SK-N-SH (cell line): ENCODE results near the gene PDXP. TPM values are rescaled to one million over a fixed set of nuclear protein-coding genes. Genes with fewer than 3 reads are reported as not detected.
A peak's percentile ranks its signal among the peaks of the same experiment; 100 is the strongest.

ENCODE experiments used
- CTCF ChIA-PET: fragments of 300-600, 350-600 bp; formaldehyde crosslinking; extraction: SDS; loops from one replicate; lab custom pipeline; 2021; lab: Yijun Ruan, JAX
- POLR2A ChIA-PET: fragments of 350-600 bp; sonication (Branson Sonifier 250); formaldehyde crosslinking; extraction: SDS; loops from one replicate; lab custom pipeline; 2020; ENCODE audit warnings: antibody characterized with exemption, inconsistent platforms; lab: Yijun Ruan, JAX
- DNase-seq: peaks from one replicate; pipeline ENCODE4 v3.0.0; 2012
- H2AFZ ChIP-seq: fragments of 200-600 bp; sonication (generic); 2 replicates; pipeline ENCODE4 v1.8.1; 2016; ENCODE audit warnings: antibody characterized with exemption, mild to moderate bottlenecking, low read depth
- H3F3A ChIP-seq: fragments of 200-600 bp; sonication (generic); replicated peaks from 2 replicates; pipeline ENCODE3; 2016; ENCODE audit warnings: antibody characterized with exemption, mild to moderate bottlenecking; ENCODE audit not compliant: insufficient read depth
- H3K27ac ChIP-seq, 2 experiments: fragments of 200-500 bp in 1 of 2; fragments of 200-600 bp in 1 of 2; sonication (Bioruptor generic) in 1 of 2; sonication (generic), shearing (Covaris generic) in 1 of 2; 2 replicates each; pipeline versions ENCODE4 v1.5.1 to v1.6.1; 2014 to 2016; ENCODE audit warnings: low read depth in 2 of 2, inconsistent platforms in 1 of 2, low read length in 1 of 2, mild to moderate bottlenecking in 1 of 2, mixed read lengths in 1 of 2
- H3K27me3 ChIP-seq: fragments of 200-600 bp; sonication (generic), shearing (Covaris generic); 2 replicates; pipeline ENCODE4 v1.6.1; 2016; ENCODE audit warnings: mixed run types; ENCODE audit not compliant: insufficient read depth
- H3K36me3 ChIP-seq, 2 experiments: fragments of 200-500 bp in 1 of 2; fragments of 200-600 bp in 1 of 2; sonication (Bioruptor generic) in 1 of 2; sonication (generic) in 1 of 2; replicated peaks in 1 of 2; 2 replicates each; pipeline versions ENCODE3 to v1.5.1; 2014 to 2016; ENCODE audit warnings: low read length in 1 of 2, mild to moderate bottlenecking in 1 of 2; ENCODE audit not compliant: insufficient read depth in 2 of 2, control insufficient read depth in 1 of 2
- H3K4me1 ChIP-seq, 2 experiments: fragments of 200-500 bp in 1 of 2; fragments of 200-600 bp in 1 of 2; sonication (Bioruptor generic) in 1 of 2; sonication (generic), shearing (Covaris generic) in 1 of 2; 2 replicates each; pipeline versions ENCODE4 v1.5.1 to v1.6.1; 2014 to 2016; ENCODE audit warnings: low read depth in 1 of 2, low read length in 1 of 2, mixed run types in 1 of 2; ENCODE audit not compliant: insufficient read depth in 2 of 2, control insufficient read depth in 1 of 2
- H3K4me2 ChIP-seq: fragments of 200-600 bp; sonication (generic), shearing (Covaris generic); 2 replicates; pipeline ENCODE4 v1.6.1; 2017; ENCODE audit warnings: mixed run types
- H3K4me3 ChIP-seq, 2 experiments: fragments of 200-500 bp in 1 of 2; fragments of 200-600 bp in 1 of 2; sonication (Bioruptor generic) in 1 of 2; sonication (generic), shearing (Covaris generic) in 1 of 2; 2 replicates each; pipeline versions ENCODE4 v1.5.1 to v1.8.1; 2014 to 2016; ENCODE audit warnings: low read depth in 2 of 2, inconsistent platforms in 1 of 2, low read length in 1 of 2, mild to moderate bottlenecking in 1 of 2, mixed read lengths in 1 of 2, moderate library complexity in 1 of 2
- H3K79me2 ChIP-seq: fragments of 200-600 bp; sonication (generic); 2 replicates; pipeline ENCODE4 v1.8.1; 2017; ENCODE audit warnings: mild to moderate bottlenecking; ENCODE audit not compliant: insufficient read depth
- H3K9ac ChIP-seq: fragments of 200-600 bp; sonication (generic); 2 replicates; pipeline ENCODE4 v1.6.1; 2017; ENCODE audit warnings: mixed run types
- H3K9me2 ChIP-seq: fragments of 200-600 bp; sonication (generic); 2 replicates; pipeline ENCODE4 v1.6.1; 2017; ENCODE audit warnings: mixed run types
- H3K9me3 ChIP-seq: fragments of 200-600 bp; sonication (generic); 2 replicates; pipeline ENCODE4 v1.6.1; 2017; ENCODE audit warnings: mixed run types, mild to moderate bottlenecking, moderate library complexity
- H4K20me1 ChIP-seq: fragments of 200-600 bp; sonication (generic); 2 replicates; pipeline ENCODE4 v1.6.1; 2017; ENCODE audit warnings: mild to moderate bottlenecking, mixed run types; ENCODE audit not compliant: insufficient read depth
- EZH2phosphoT487 ChIP-seq: fragments of 200-600 bp; sonication (generic); IDR thresholded peaks from 2 replicates; pipeline ENCODE4 v1.6.1; 2017; ENCODE audit warnings: low read depth, mixed run types, mild to moderate bottlenecking, antibody characterized with exemption, moderate library complexity, borderline replicate concordance
- FOSL2 ChIP-seq: IDR thresholded peaks from 2 replicates; pipeline ENCODE4 v1.4.0; 2012; ENCODE audit warnings: low read depth, mild to moderate bottlenecking, moderate library complexity, borderline replicate concordance
- FOXJ3 ChIP-seq: sonication (generic); formaldehyde crosslinking; IDR thresholded peaks from 2 replicates; pipeline ENCODE4 v1.5.1; 2020; ENCODE audit warnings: mild to moderate bottlenecking, missing genetic modification reagents
- GATA2 ChIP-seq: sonication (generic); formaldehyde crosslinking; IDR thresholded peaks from 2 replicates; pipeline ENCODE4 v1.5.0; 2020; ENCODE audit warnings: mild to moderate bottlenecking, missing genetic modification reagents
- PBX3 ChIP-seq: IDR thresholded peaks from 2 replicates; pipeline ENCODE4; 2012
- RCOR1 ChIP-seq: fragments of 150-350 bp; IDR thresholded peaks from 2 replicates; pipeline ENCODE4 v1.6.1; 2017; ENCODE audit warnings: antibody characterized with exemption, low read length
- REST ChIP-seq: IDR thresholded peaks from 2 replicates; pipeline ENCODE4 v1.6.1; 2012; ENCODE audit warnings: mild to moderate bottlenecking, low read depth, low read length, moderate library complexity
- RFX5 ChIP-seq: IDR thresholded peaks from 2 replicates; pipeline ENCODE4 v1.6.1; 2012; ENCODE audit warnings: mild to moderate bottlenecking, improper control_type of control experiment, low read length
- TAF1 ChIP-seq: IDR thresholded peaks from 2 replicates; pipeline ENCODE4 v1.6.1; 2012; ENCODE audit warnings: low read depth, mild to moderate bottlenecking, low read length, moderate library complexity, borderline replicate concordance
- TCF12 ChIP-seq: IDR thresholded peaks from 2 replicates; pipeline ENCODE4 v1.4.0; 2012
- USF2 ChIP-seq: fragments of 150-350 bp; IDR thresholded peaks from 2 replicates; pipeline ENCODE4 v1.6.1; 2017; ENCODE audit warnings: antibody characterized with exemption, low read length, low read depth, borderline replicate concordance
- WGBS: methylation state at CpG from one replicate; pipeline ENCODE4 v1.1.6; 2017; ENCODE audit warnings: low lambda C conversion rate; 5-methylcytosine and 5-hydroxymethylcytosine counted together
- polyA plus RNA-seq, 3 experiments: library from polyadenylated mRNA; depleted of rRNA; stranded (reverse); fragments of >200 nt; gene quantifications; 2 replicates each; pipeline ENCODE4 v1.2.3, GENCODE V29; 2012
- TF ChIP-seq, protein P1 (sequence below): fragments of 200-600 bp; sonication (generic); IDR thresholded peaks from 2 replicates; pipeline ENCODE4 v1.6.1; 2017; ENCODE audit warnings: antibody characterized with exemption, mild to moderate bottlenecking, moderate library complexity

Gene PDXP
- polyA plus RNA-seq, 1 of the 3 experiments (the other 2 are of a cell fraction) = 22.5 TPM

DNA sequence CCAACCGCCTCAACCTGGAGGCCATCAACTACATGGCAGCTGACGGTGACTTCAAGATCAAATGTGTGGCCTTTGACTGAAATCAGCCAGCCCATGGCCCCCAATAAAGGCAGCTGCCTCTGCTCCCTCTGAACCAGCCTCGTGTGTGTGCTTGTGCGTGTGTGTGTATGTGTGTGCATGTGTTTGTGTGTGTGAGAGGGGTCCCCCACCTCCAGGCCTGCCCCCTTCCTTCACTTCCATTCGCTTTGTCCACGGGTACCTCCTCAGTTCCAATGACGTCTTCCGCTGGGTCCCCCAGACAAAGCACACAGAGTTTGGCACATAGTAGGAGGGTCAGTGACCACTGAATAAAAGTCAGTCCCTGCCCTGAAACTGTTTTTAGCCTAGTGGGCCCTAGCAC is 21.1 kb downstream of the PDXP start:
- peak overlapping the region in 1 of 2 experiments; percentile 94; a peak in 2 of 4 replicates for H3K27ac ChIP-seq
- H3K27me3 ChIP-seq = no peaks in the 10 kb centered on the region
- POLR2A ChIA-PET = no interaction called here
- no peak overlapping the region for H3K4me2 ChIP-seq
- H2AFZ ChIP-seq = no peak overlapping the region
- no peak for DNase-seq
- no peak overlapping the region for H3K9ac ChIP-seq
- H3K36me3 ChIP-seq = peaks cover 17 to 29% of the 10 kb centered on the region in 2 experiments
- H3K9me3 ChIP-seq = no peaks in the 10 kb centered on the region
- H4K20me1 ChIP-seq = peaks cover 45% of the 10 kb centered on the region
- no peaks in the 10 kb centered on the region for H3K9me2 ChIP-seq
- CTCF ChIA-PET = interaction anchor here (0.9 to 44.3 kb wide), 7 partner anchors 9 to 118 kb away, joined by 3 to 898 read pairs (median 30); partner anchors contain the start of genes PDXP, SH3BP1 and TRIOBP
- H3K79me2 ChIP-seq = peaks cover 37% of the 10 kb centered on the region
- no peak for TF ChIP-seq EZH2phosphoT487
- TF ChIP-seq, protein P1, sequence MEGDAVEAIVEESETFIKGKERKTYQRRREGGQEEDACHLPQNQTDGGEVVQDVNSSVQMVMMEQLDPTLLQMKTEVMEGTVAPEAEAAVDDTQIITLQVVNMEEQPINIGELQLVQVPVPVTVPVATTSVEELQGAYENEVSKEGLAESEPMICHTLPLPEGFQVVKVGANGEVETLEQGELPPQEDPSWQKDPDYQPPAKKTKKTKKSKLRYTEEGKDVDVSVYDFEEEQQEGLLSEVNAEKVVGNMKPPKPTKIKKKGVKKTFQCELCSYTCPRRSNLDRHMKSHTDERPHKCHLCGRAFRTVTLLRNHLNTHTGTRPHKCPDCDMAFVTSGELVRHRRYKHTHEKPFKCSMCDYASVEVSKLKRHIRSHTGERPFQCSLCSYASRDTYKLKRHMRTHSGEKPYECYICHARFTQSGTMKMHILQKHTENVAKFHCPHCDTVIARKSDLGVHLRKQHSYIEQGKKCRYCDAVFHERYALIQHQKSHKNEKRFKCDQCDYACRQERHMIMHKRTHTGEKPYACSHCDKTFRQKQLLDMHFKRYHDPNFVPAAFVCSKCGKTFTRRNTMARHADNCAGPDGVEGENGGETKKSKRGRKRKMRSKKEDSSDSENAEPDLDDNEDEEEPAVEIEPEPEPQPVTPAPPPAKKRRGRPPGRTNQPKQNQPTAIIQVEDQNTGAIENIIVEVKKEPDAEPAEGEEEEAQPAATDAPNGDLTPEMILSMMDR = no peak
- no peak for TF ChIP-seq TAF1
- TF ChIP-seq USF2 = no peak
- no peak for TF ChIP-seq FOXJ3 (CRISPR knock-in tag)
- TF ChIP-seq TCF12 = no peak
- TF ChIP-seq RFX5 = no peak
- TF ChIP-seq FOSL2 = no peak
- TF ChIP-seq PBX3 = no peak
- no peak for TF ChIP-seq GATA2 (CRISPR knock-in tag)
- TF ChIP-seq RCOR1 = no peak
- no peak for TF ChIP-seq REST
- TF ChIP-seq, all 33 proteins: peak for 0
- H3K4me3 ChIP-seq = no peak overlapping the region
- peaks cover 10 to 22% of the 10 kb centered on the region in 2 experiments; a peak in 2 of 4 replicates for H3K4me1 ChIP-seq
- 91% methylated on average over 8 of the region's 8 CpGs for WGBS
- peaks cover 59% of the 10 kb centered on the region for H3F3A ChIP-seq
